ENCODE measurements around the gene UFD1. TPM values are rescaled to one million over a fixed set of nuclear protein-coding genes. Genes with fewer than 3 reads are reported as not detected.
"Not testable (repeated sequence)": the region's sequence is repeated elsewhere in the genome, so short reads cannot be mapped to it uniquely, and the experiment has no call there.

The UFD1 gene
- total RNA-seq, 4 donors from 2014 or later = 22.7 to 56.2 (median 38.2) TPM

DNA sequence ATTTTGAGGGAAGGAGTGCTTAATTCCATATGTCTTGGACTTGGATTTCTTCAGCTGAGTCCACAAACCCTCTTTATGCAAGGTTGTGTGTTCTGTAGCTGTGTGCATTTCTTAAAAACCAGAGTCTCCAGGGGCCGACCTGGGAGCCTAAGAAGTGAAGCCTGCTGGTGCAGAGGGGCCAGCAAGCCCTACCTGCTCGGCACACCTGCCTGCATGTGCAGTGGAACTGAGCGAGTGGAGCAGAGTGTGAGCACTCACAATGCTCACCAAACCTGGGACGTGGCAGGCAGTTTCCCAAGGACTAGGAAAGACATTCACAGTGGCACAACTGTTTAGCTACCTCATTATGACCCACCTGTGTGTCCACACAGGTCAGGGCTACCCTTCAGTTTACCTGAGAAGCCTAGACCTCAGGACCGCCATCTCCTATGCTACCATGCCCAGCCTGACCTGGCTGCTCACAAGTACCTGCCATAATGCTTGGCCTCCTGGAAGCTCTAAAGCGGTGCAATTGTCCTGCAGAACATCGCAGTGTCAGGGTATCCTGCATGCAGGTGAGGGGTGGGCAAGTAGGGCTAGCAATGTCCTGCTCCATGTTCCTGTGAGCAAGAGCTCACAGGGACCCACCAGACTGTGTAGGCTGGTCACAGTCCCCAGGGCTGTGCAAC, 35.3 kb downstream of the UFD1 start:
- Histone ChIP-seq H3K27me3 (no peaks in the 10 kb centered on the region), H3K36me3 (peaks cover 0 to 36% of the 10 kb centered on the region in 2 donors), H3K27ac (no peak overlapping the region), H3K4me1 (peaks cover 0 to 32% (median 15%) of the 10 kb centered on the region in 3 donors), H3K9me3 (no peaks in the 10 kb centered on the region), H3K4me3 (no peak overlapping the region)
- no peak for TF ChIP-seq POLR2AphosphoS5 (IDR thresholded peaks at IDR 0.05)
- TF ChIP-seq, protein P1, sequence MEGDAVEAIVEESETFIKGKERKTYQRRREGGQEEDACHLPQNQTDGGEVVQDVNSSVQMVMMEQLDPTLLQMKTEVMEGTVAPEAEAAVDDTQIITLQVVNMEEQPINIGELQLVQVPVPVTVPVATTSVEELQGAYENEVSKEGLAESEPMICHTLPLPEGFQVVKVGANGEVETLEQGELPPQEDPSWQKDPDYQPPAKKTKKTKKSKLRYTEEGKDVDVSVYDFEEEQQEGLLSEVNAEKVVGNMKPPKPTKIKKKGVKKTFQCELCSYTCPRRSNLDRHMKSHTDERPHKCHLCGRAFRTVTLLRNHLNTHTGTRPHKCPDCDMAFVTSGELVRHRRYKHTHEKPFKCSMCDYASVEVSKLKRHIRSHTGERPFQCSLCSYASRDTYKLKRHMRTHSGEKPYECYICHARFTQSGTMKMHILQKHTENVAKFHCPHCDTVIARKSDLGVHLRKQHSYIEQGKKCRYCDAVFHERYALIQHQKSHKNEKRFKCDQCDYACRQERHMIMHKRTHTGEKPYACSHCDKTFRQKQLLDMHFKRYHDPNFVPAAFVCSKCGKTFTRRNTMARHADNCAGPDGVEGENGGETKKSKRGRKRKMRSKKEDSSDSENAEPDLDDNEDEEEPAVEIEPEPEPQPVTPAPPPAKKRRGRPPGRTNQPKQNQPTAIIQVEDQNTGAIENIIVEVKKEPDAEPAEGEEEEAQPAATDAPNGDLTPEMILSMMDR (IDR thresholded peaks at IDR 0.05) = no peak
- no peak for TF ChIP-seq POLR2A (IDR thresholded peaks at IDR 0.05)
- no peak for TF ChIP-seq EP300 (IDR thresholded peaks at IDR 0.05)
- no peak for ATAC-seq
- WGBS, 2 donors (ENCODE audit: low coverage in 1 of 2) = 57 to 67% methylated on average over 1 of the region's 7 CpGs

DNA sequence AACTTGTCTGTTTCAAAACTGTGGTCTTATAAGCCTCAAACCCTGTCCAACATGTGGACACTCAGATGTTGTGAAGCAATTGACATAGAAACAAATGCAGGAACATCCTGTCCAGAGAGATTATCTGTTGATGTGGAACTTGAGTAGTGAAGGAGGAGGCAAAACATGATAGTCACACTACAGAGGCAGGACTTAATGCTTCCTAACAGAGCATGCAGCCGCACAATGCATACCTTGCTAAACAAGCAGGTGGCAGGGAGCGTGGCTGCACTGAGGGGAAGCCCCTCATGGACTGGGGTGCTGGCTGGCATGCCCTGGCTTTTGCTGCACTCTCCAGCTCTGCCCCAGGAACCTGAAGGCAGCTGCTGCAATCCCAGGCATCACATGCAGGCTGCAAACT, 36.8 kb downstream of the UFD1 start:
- H3K27me3 ChIP-seq = no peaks in the 10 kb centered on the region
- ATAC-seq = no peak
- peaks cover 0 to 46% of the 10 kb centered on the region in 2 donors for H3K36me3 ChIP-seq
- no peak overlapping the region for H3K4me3 ChIP-seq
- H3K4me1 ChIP-seq = peaks cover 0 to 23% (median 11%) of the 10 kb centered on the region in 3 donors
- no peaks in the 10 kb centered on the region for H3K9me3 ChIP-seq
- TF ChIP-seq, protein P1 (IDR thresholded peaks at IDR 0.05) = no peak
- TF ChIP-seq POLR2A (IDR thresholded peaks at IDR 0.05) (no peak), EP300 (IDR thresholded peaks at IDR 0.05) (no peak), POLR2AphosphoS5 (IDR thresholded peaks at IDR 0.05) (no peak)
- 88 to 90% methylated on average over 2 of the region's 2 CpGs for WGBS, 2 donors (ENCODE audit: low coverage in 1 of 2)
- no peak overlapping the region for H3K27ac ChIP-seq

- H3K27ac ChIP-seq = no peak overlapping the region
- no peaks in the 10 kb centered on the region for H3K9me3 ChIP-seq
- H3K36me3 ChIP-seq = peaks cover 0 to 62% of the 10 kb centered on the region in 2 donors
- H3K4me3 ChIP-seq = no peak overlapping the region
- WGBS, 2 donors (ENCODE audit: low coverage in 1 of 2) = 78 to 84% methylated on average over 5 to 6 of the region's 8 CpGs
- H3K4me1 ChIP-seq = peaks cover 0 to 8% (median under 1%) of the 10 kb centered on the region in 3 donors
- TF ChIP-seq, protein P1 (IDR thresholded peaks at IDR 0.05) = no peak
- no peak for TF ChIP-seq EP300 (IDR thresholded peaks at IDR 0.05)
- no peak for TF ChIP-seq POLR2AphosphoS5 (IDR thresholded peaks at IDR 0.05)
- TF ChIP-seq POLR2A (IDR thresholded peaks at IDR 0.05) = no peak
- ATAC-seq = no peak
- H3K27me3 ChIP-seq = no peaks in the 10 kb centered on the region
Observed at GRCh38 chr22:19440411-19441195, 38.4 kb downstream of the UFD1 start.

GRCh38 chr22:19438298-19438697, 40.7 kb downstream of the UFD1 start:
- no peaks in the 10 kb centered on the region for H3K27me3 ChIP-seq
- no peaks in the 10 kb centered on the region for H3K9me3 ChIP-seq
- no peak overlapping the region for H3K4me3 ChIP-seq
- TF ChIP-seq POLR2AphosphoS5 (IDR thresholded peaks at IDR 0.05) = no peak
- TF ChIP-seq, protein P1 (IDR thresholded peaks at IDR 0.05) = no peak
- TF ChIP-seq POLR2A (IDR thresholded peaks at IDR 0.05) = no peak
- TF ChIP-seq EP300 (IDR thresholded peaks at IDR 0.05) = no peak
- H3K4me1 ChIP-seq = peaks cover 0 to 6% (median 2%) of the 10 kb centered on the region in 3 donors
- peaks cover 0 to 62% of the 10 kb centered on the region in 2 donors for H3K36me3 ChIP-seq
- no peak overlapping the region for H3K27ac ChIP-seq
- 78 to 81% methylated on average over 7 of the region's 7 CpGs for WGBS, 2 donors (ENCODE audit: low coverage in 1 of 2)
- ATAC-seq = no peak

DNA sequence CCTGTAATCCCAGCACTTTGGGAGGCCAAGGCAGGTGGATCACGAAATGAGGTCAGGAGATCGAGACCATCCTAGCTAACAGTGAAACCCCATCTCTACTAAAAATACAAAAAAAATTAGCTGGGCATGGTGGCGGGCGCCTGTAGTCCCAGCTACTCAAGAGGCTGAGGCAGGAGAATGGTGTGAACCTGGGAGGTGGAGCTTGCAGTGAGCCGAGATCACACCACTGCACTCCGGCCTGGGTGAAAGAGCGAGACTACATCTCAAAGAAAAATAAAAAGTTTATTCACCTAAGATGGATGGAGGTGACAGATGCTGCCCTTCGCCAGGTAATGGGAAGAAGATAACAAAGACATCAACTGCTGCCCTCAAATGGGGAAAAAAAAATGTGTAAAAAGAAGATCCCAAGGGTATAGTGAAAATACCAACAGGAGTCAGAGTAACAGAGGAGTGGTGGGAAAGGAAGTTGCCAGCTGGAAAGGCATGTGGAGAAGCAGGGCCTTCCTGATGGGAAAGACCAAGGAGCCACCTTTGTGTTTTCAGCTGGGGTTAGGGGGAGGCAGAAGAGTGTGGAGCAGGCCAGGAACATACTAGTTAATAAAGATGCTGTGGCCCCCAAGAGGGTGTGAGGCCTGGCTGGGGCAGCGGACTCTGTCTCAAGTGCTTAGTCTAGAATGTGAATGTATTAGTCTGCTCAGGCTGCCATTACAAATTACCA, 42.4 kb downstream of the UFD1 start:
- peaks cover 0 to 13% (median 8%) of the 10 kb centered on the region in 3 donors for H3K4me1 ChIP-seq
- not testable (repeated sequence) for ATAC-seq, H3K9me3 ChIP-seq, H3K27me3 ChIP-seq, H3K27ac ChIP-seq, H3K4me3 ChIP-seq
- peaks cover 0 to 46% of the 10 kb centered on the region in 2 donors for H3K36me3 ChIP-seq
- WGBS, 2 donors (ENCODE audit: low coverage in 1 of 2) = 70 to 91% methylated on average over 2 to 8 of the region's 9 CpGs
